T1000 (cell line): ENCODE results near the gene CNTN4.

Experiments used
- DNase-seq: peaks from one replicate; lab custom pipeline; 2025; ENCODE audit warnings: mixed read lengths; lab: John Stamatoyannopoulos, UW

CNTN4 gene

GRCh38 chr3:2856138-2857133 lies 757.8 kb downstream of the CNTN4 start:
- DNase-seq = no peak

GRCh38 chr3:2860626-2861025 lies 762.0 kb downstream of the CNTN4 start:
- DNase-seq = no peak

- DNase-seq = no peak
Observed at GRCh38 chr3:2861120-2861519, 762.5 kb downstream of the CNTN4 start.

GRCh38 chr3:2861920-2862319 lies 763.3 kb downstream of the CNTN4 start:
- no peak for DNase-seq

- no peak for DNase-seq
Observed at GRCh38 chr3:2862366-2862765, 763.7 kb downstream of the CNTN4 start.

GRCh38 chr3:2863127-2863526 lies 764.5 kb downstream of the CNTN4 start:
- no peak for DNase-seq

GRCh38 chr3:2869905-2870304 lies 771.2 kb downstream of the CNTN4 start:
- no peak for DNase-seq

GRCh38 chr3:2870724-2871333 lies 772.2 kb downstream of the CNTN4 start:
- no peak for DNase-seq

GRCh38 chr3:2872884-2873283 lies 774.2 kb downstream of the CNTN4 start:
- DNase-seq = no peak

- no peak for DNase-seq
Observed at GRCh38 chr3:2873986-2874385, 775.3 kb downstream of the CNTN4 start.

GRCh38 chr3:2875699-2876098 lies 777.0 kb downstream of the CNTN4 start:
- no peak for DNase-seq

- no peak for DNase-seq
Observed at GRCh38 chr3:2876362-2876761, 777.7 kb downstream of the CNTN4 start.

GRCh38 chr3:2879023-2879422 lies 780.4 kb downstream of the CNTN4 start:
- no peak for DNase-seq

- no peak for DNase-seq
Observed at GRCh38 chr3:2879587-2879986, 780.9 kb downstream of the CNTN4 start.

GRCh38 chr3:2880218-2880756 lies 781.6 kb downstream of the CNTN4 start:
- no peak for DNase-seq

- DNase-seq = no peak
Observed at GRCh38 chr3:2883283-2883682, 784.6 kb downstream of the CNTN4 start.

GRCh38 chr3:2888592-2888991 lies 789.9 kb downstream of the CNTN4 start:
- DNase-seq = no peak

- DNase-seq = no peak
Observed at GRCh38 chr3:2889736-2890135, 791.1 kb downstream of the CNTN4 start.

GRCh38 chr3:2896308-2896939 lies 797.8 kb downstream of the CNTN4 start:
- no peak for DNase-seq

- no peak for DNase-seq
Observed at GRCh38 chr3:2897821-2898220, 799.2 kb downstream of the CNTN4 start.

GRCh38 chr3:2898591-2899353 lies 800.1 kb downstream of the CNTN4 start:
- no peak for DNase-seq

- no peak for DNase-seq
Observed at GRCh38 chr3:2904054-2904453, 805.4 kb downstream of the CNTN4 start.
